ENCODE results near the gene TWIST2.

The TWIST2 gene

GRCh38 chr2:238803996-238804870 lies 43.7 kb upstream of the TWIST2 start:
- Histone ChIP-seq H3K27me3 (ENCODE audit: insufficient read depth, low read length, poor library complexity, severe bottlenecking) (no peaks in the 10 kb centered on the region), H3K9me2 (replicated peaks; ENCODE audit: low read depth, low read length) (no peaks in the 10 kb centered on the region), H3K4me3 (ENCODE audit: low read length, poor library complexity, severe bottlenecking) (no peak overlapping the region), H4K20me1 (ENCODE audit: insufficient read depth, low read length, poor library complexity, severe bottlenecking) (no peaks in the 10 kb centered on the region), H3F3A (ENCODE audit: low read depth) (no peaks in the 10 kb centered on the region), H2AFZ (ENCODE audit: low read length) (no peak overlapping the region), H3K9ac (ENCODE audit: low read depth, low read length, poor library complexity, severe bottlenecking) (no peak overlapping the region), H3K79me2 (ENCODE audit: insufficient read depth, low read length) (no peaks in the 10 kb centered on the region), H3K4me2 (ENCODE audit: low read depth, low read length, poor library complexity, severe bottlenecking) (no peak overlapping the region), H3K36me3 (ENCODE audit: insufficient read depth, low read length) (no peaks in the 10 kb centered on the region), H3K9me3 (ENCODE audit: insufficient read depth, low read depth, low read length) (peaks cover 4% of the 10 kb centered on the region; the same call in 1 of the 2 replicates), H3K4me1 (ENCODE audit: insufficient read depth, low read length, poor library complexity, severe bottlenecking) (no peaks in the 10 kb centered on the region)
- TF ChIP-seq CTCF (conservative IDR thresholded peaks at IDR 0.05; ENCODE audit: low read length), result no peak
- TF ChIP-seq EZH2phosphoT487 (IDR thresholded peaks at IDR 0.05; ENCODE audit: borderline replicate concordance), result no peak

- Histone ChIP-seq H3K4me1 (ENCODE audit: insufficient read depth, low read length, poor library complexity, severe bottlenecking) (no peaks in the 10 kb centered on the region), H3K9me2 (replicated peaks; ENCODE audit: low read depth, low read length) (no peaks in the 10 kb centered on the region), H3K9ac (ENCODE audit: low read depth, low read length, poor library complexity, severe bottlenecking) (no peak overlapping the region), H3F3A (ENCODE audit: low read depth) (no peaks in the 10 kb centered on the region), H3K4me2 (ENCODE audit: low read depth, low read length, poor library complexity, severe bottlenecking) (no peak overlapping the region), H3K79me2 (ENCODE audit: insufficient read depth, low read length) (no peaks in the 10 kb centered on the region), H3K36me3 (ENCODE audit: insufficient read depth, low read length) (no peaks in the 10 kb centered on the region), H3K9me3 (ENCODE audit: insufficient read depth, low read depth, low read length) (peaks cover 7% of the 10 kb centered on the region; the same call in 1 of the 2 replicates), H4K20me1 (ENCODE audit: insufficient read depth, low read length, poor library complexity, severe bottlenecking) (no peaks in the 10 kb centered on the region), H2AFZ (ENCODE audit: low read length) (no peak overlapping the region), H3K27me3 (ENCODE audit: insufficient read depth, low read length, poor library complexity, severe bottlenecking) (no peaks in the 10 kb centered on the region), H3K4me3 (ENCODE audit: low read length, poor library complexity, severe bottlenecking) (no peak overlapping the region)
- TF ChIP-seq CTCF (conservative IDR thresholded peaks at IDR 0.05; ENCODE audit: low read length) (no peak), EZH2phosphoT487 (IDR thresholded peaks at IDR 0.05; ENCODE audit: borderline replicate concordance) (no peak)
Observed at GRCh38 chr2:238808761-238809160, 39.1 kb upstream of the TWIST2 start.

GRCh38 chr2:238810321-238810720 lies 37.6 kb upstream of the TWIST2 start:
- no peaks in the 10 kb centered on the region for H4K20me1 ChIP-seq (ENCODE audit: insufficient read depth, low read length, poor library complexity, severe bottlenecking)
- no peaks in the 10 kb centered on the region for H3K79me2 ChIP-seq (ENCODE audit: insufficient read depth, low read length)
- no peaks in the 10 kb centered on the region for H3K27me3 ChIP-seq (ENCODE audit: insufficient read depth, low read length, poor library complexity, severe bottlenecking)
- no peak for TF ChIP-seq CTCF (conservative IDR thresholded peaks at IDR 0.05; ENCODE audit: low read length)
- TF ChIP-seq EZH2phosphoT487 (IDR thresholded peaks at IDR 0.05; ENCODE audit: borderline replicate concordance), result no peak
- H3K4me2 ChIP-seq (ENCODE audit: low read depth, low read length, poor library complexity, severe bottlenecking), result no peak overlapping the region
- no peaks in the 10 kb centered on the region for H3K36me3 ChIP-seq (ENCODE audit: insufficient read depth, low read length)
- no peak overlapping the region for H3K4me3 ChIP-seq (ENCODE audit: low read length, poor library complexity, severe bottlenecking)
- no peak overlapping the region for H3K9ac ChIP-seq (ENCODE audit: low read depth, low read length, poor library complexity, severe bottlenecking)
- no peaks in the 10 kb centered on the region for H3F3A ChIP-seq (ENCODE audit: low read depth)
- H2AFZ ChIP-seq (ENCODE audit: low read length), result no peak overlapping the region
- no peaks in the 10 kb centered on the region for H3K9me2 ChIP-seq (replicated peaks; ENCODE audit: low read depth, low read length)
- H3K9me3 ChIP-seq (ENCODE audit: insufficient read depth, low read depth, low read length), result peaks cover 7% of the 10 kb centered on the region; the same call in 1 of the 2 replicates
- no peaks in the 10 kb centered on the region for H3K4me1 ChIP-seq (ENCODE audit: insufficient read depth, low read length, poor library complexity, severe bottlenecking)

Data from Loucy (cell line).